GM19372 (cell line): ENCODE measurements around the gene SLC3A2.
"Not testable (repeated sequence)": the region's sequence is repeated elsewhere in the genome, so short reads cannot be mapped to it uniquely, and the experiment has no call there.

Source experiments
- ATAC-seq: cut with Tn5 transposase; IDR thresholded peaks from one replicate; pipeline ENCODE4 v1.9.1; 2021; ENCODE audit warnings: mild to moderate bottlenecking, low read depth, moderate library complexity; ENCODE audit not compliant: unreplicated experiment

The SLC3A2 gene

GRCh38 chr11:62880803-62881578 is at the start of gene SLC3A2:
Gene SLC3A2 (plus strand): TSS chr11:62880896. CDS start chr11:62881024, 128 bp downstream.
- ATAC-seq: peak; percentile 76

DNA sequence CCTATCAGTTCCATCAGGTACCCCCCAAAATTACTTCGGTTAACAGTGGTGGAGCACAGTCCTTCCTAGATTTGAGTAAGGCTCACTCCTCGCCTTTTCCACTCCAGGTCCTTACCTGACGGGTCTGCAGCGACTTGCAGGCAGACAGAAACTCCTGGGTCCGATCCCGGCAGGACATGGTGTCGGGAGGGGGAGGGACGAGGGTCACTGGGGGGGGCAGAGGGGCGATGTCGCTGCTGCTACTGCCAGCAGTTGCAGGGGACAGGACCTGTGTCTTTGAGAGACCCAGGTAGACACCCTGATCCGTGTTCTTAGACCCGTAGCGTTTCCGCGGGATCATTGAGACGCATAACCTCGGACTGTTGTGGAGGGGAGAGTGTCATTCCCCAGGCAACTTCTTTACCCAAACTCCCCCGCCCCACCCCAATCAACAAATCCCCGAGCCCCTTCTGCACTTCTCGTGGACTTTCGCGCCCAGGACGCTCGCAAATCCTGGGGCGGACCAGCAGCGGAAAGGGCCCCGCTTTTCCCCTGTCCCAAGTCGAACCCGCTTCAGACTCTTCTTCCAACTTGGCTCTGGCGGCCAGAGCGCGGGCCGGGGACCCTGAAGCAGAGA is 49.7 kb upstream of the SLC3A2 start:
- no peak for ATAC-seq

DNA sequence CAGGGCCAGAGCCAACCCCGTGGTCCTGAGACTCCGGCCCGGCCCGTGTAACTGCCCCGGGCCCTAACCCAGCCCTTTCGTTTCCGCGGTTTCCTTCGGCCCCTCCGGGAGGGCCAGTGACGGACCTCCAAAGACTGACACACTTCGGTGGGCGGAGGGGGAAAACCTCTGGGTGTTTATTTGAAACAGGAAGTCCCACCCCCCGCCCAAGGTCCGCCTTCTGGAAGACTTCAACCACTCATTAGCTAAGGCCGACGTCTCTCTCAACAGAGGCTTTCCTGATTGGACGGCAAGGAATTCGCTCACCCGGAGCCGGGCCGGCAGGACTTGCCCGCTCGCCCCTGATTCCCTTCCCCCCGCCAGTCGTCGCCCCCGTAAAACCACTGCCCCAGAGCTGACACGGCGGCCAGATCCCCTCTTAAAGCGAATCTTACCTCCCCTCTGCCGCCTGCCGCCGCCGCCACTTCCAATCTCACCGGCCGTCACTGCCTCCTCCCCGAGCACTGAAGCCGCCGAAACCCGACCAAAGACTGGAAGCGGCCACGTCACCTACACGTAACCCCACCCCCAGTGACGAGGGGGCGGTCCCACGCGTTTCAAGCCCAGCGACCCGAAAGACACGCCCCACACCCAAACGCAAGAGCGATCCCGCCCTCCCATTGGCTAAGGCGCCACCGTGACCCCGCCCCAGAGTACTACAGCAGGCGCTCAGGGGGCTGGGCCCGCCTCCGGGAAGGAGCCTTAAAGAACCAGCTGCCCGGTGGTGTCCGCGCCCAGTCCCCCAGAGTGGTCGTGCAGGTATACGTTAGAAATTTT is 49.0 kb upstream of the SLC3A2 start, which contains the start of gene STX5:
Gene STX5 (minus strand): TSS at position 532 of the 816 bp plus-strand sequence. CDS start 808 bp downstream, outside the sequence.
- ATAC-seq: peak; percentile 81

GRCh38 chr11:62832336-62833234 is 48.1 kb upstream of the SLC3A2 start, which contains the start of gene TEX54:
Gene TEX54 (minus strand): TSS chr11:62832841.
- no peak for ATAC-seq

GRCh38 chr11:62835336-62835735 is 45.4 kb upstream of the SLC3A2 start:
- no peak for ATAC-seq

GRCh38 chr11:62839050-62839945 is 41.4 kb upstream of the SLC3A2 start, which contains the start of gene WDR74:
Gene WDR74 (minus strand): TSS chr11:62839590. CDS start chr11:62839570, 20 bp downstream.
- peak; percentile 45 for ATAC-seq

GRCh38 chr11:62840721-62841360 is 39.9 kb upstream of the SLC3A2 start:
- peak; percentile 5 for ATAC-seq

DNA sequence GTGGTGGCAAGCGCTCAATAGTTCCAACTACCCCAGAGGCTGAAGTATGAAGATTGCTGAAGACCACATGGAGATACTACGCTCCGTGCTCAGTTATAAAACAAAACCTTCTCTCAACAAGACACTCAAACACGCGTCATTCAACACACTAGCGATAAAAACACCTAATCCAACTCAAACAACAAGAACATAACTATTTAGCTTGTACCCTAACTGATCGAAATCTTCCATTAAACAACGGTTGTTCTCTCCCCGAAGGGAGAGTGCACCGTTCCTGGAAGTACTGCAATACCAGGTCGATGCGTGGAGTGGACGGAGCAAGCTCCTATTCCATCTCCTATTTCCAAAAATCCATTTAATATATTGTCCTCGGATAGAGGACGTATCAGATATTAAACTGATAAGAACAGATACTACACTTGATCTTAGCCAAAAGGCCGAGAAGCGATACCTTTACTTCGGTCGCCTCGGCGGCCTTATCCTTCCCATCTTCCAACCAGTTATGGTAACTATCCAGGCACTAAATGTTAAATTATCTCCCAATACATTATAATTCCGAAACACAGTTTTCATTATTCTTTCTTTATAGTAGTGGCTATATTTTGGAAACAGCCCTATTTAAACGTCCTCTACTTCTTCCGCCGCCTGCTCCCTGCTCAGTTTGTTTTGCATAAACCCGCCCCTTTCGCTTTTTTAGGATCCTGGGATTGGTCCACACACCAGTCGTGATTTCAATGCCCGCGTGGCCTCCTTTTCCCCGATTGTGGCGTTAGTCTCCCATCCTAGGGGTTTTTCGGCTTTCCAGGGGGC is 39.1 kb upstream of the SLC3A2 start:
- ATAC-seq: peak; percentile 51

DNA sequence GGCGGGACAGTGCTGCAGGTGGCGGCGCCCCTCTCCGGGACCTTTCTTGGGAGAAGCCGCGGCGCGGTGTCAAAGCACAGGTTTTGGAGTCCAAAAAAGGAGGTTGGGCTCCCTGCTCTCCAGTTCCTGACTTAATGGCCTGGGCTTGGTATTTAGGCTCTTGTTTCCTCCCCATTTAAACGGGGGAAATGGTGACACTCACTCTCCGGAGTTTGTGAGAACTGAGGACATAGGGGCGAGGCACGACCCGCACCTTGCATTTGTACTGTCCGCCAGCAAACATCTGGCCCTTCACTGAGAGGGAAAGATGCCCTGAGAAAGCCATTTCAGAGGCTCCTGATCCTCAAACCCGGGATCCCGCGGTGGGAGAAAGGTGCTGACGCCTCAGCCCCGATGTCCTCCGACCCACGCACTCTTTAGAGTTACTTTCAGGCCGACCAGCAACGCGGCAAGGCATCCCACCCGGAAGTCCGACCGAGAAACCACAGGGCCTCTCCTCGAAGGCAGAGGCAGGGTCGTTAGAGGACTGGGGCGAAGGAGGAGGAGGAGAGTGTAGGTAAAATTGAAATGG is 38.4 kb upstream of the SLC3A2 start:
- no peak for ATAC-seq

GRCh38 chr11:62842891-62843290 is 37.8 kb upstream of the SLC3A2 start:
- not testable (repeated sequence) for ATAC-seq

DNA sequence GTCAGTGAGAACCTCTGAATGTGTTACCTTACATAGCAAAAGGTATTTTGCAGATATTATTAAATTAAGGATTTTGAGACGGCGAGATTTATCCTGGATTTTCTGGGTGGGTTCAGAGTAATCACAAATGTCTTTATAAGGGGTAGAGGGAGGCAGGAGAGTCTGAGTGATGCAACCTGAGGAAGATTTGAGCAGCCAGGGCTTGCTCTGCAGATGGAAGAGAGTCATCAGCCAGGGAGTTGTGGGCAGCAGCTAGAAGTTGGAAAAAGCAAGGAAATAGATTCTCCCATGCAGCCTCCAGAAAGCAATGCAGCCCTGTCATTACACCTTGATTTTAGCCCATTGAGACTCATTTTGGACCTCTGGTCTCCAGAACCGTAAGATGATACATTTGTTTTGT is 37.2 kb upstream of the SLC3A2 start:
- ATAC-seq: no peak

- ATAC-seq: no peak
These were observed 36.5 kb upstream of the SLC3A2 start for GRCh38 chr11:62844154-62844553.

DNA sequence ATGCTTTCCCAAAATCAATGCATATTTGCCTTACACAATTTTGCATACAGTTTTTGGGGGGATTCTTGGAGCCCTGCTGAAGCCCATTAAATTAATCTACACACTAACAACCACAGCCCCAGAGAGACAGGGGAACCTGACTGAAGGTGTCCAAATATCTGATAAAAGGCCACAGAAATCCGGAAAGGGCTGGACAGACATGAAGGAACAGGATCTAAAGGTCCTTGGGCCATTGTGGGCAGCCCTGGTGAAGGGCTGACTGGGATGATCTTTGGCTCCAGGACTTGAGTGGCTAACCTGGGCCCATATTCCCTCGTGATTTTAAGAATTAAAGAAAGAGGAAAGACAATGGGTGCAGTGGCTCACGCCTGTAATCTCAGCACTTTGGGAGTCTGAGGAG is 34.5 kb upstream of the SLC3A2 start:
- no peak for ATAC-seq

- no peak for ATAC-seq
These were observed 32.9 kb upstream of the SLC3A2 start for GRCh38 chr11:62847767-62848314.

GRCh38 chr11:62850911-62851806 is 29.5 kb upstream of the SLC3A2 start:
- no peak for ATAC-seq
